NB4 (cell line): ENCODE results near the gene FSTL5.

Source experiments
- CTCF ChIP-seq: IDR thresholded peaks from one replicate; pipeline ENCODE4 v1.5.1; 2012; ENCODE audit warnings: low read depth, low read length
- POLR2A ChIP-seq: IDR thresholded peaks from 2 replicates; pipeline ENCODE4 v1.6.1; 2011; ENCODE audit warnings: mild to moderate bottlenecking; ENCODE audit not compliant: insufficient read length; ENCODE audit errors: extremely low read depth

- TF ChIP-seq POLR2A, result no peak
- TF ChIP-seq CTCF, result no peak
Measured at GRCh38 chr4:161792991-161793390, 370.8 kb downstream of the FSTL5 start.
